HPDE6-E6E7 (cell line): Measurements from ENCODE around the gene DIAPH3.

ENCODE experiments used
- DNase-seq: peaks from one replicate; pipeline ENCODE4 v3.0.0; 2011; ENCODE audit warnings: missing footprints; ENCODE audit errors: extremely low spot score

DIAPH3 gene

GRCh38 chr13:60018536-60018935 lies 145.2 kb downstream of the DIAPH3 start:
- no peak for DNase-seq

DNA sequence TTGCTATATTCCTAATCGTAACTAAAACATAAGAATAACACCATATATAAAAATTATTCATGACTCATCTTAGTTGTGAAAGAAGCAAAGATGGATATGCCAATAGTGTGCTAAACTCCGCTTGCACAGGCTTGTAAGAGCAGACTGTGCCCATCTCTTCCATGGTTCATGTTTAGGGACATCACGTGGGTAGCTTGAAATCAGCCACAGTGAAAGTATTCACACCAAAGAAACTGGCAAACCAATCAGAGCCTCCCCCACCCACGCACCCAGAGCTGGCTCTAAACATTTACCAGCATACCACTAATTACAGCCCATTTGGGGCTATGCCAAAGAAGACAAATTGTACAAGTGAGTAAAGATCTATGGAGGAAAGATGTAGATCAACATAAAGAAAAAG lies 147.5 kb downstream of the DIAPH3 start:
- no peak for DNase-seq

DNA sequence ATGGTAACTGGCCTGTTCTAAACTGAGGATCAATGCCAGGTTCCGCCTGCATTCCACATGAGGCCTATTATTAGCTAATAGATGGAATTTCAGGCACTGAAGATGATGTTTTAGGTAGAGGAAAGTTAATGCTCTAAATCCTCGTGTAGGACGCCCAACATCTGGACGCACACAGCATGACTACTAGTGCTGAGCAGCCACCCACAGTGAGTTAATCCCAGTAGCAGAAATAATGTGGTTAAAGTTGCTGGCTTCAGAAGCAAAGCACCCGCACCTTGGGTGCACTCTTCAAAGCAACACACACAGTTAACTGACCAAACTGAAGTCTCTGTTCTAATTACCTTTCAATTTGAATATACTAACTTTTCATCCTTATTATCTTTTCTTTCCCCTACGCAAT lies 150.6 kb downstream of the DIAPH3 start:
- no peak for DNase-seq

DNA sequence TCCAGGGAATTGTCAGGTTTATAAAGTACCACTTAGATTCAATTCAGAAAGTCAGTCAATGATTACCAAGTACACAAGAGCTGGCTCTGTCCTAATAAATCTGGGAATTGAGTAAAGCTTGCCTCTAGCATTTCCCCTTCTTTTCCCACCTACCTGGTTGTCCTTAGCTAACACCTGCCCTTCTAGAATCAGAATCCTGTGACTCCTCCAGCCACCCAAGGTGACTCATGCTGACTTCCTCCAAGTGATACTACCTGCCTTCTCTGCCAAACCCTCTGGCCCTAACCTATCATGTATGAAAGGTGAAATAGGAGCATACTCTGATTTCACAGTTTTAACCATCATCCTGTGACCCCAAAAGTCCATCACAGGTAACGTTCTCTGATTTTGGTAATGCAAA lies 151.2 kb downstream of the DIAPH3 start:
- peak; percentile 34 for DNase-seq

DNA sequence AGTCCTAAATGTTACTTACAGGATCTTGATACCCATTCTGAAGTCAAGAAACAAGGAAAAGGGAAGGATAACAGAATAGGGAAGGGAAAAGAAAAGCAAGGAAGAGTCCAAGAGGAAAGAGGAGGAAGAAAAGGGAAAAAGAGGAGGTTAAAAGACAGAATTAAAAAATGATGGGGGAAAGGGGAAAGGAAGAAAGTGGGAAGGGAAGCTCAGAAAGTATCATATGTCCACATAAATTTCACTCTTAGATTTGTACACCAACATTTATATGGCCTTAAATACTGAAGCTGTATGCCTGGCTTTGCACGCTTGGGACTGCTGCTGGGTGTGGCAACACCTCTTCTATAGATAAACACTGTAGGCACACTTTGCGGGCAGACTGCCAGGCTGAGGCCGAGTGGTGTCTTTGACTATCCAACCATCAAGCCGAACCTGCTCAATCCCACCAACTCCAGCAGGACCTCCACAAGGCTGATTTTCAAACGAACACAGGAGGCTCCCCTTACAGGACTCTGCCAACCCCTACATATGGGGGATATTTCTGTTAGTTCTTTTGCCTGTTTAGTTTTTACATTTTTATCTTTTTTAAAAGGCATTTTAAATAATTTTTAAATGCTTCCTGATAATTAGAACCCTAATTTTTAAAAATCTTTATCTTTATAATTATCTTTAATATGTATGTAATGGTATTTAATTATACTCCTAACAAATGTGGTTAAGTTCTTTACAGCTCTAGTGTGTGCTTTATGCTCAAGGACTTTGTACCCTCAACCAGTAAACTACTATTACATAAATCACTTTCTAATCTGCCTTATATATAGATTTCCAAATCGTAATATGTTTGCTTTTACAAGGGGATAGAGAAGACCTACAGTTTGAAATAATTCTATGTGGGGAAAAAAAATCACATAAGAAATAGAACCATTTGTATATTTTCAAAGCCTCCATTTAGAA lies 154.2 kb downstream of the DIAPH3 start:
- DNase-seq: no peak

GRCh38 chr13:60001889-60002288 lies 161.8 kb downstream of the DIAPH3 start:
- DNase-seq: no peak

GRCh38 chr13:60000976-60001375 lies 162.8 kb downstream of the DIAPH3 start:
- DNase-seq: no peak

DNA sequence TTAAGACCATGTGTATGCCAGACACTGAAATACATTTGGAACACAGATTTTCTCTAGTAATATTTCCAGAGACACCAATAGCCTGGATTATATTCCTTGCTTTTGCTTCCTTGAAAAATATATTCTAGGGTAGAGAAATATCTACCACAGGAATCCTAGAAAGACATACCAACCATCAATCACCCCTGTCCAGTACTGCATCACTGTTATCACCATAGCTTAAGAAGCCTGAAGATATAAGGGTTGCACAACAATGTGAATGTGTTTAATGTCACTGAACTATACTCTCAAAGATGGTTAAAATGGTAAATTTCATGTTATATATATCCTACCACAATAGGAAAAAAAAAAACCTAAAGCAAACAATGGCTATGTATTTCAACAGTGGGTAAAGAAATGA lies 163.6 kb downstream of the DIAPH3 start:
- DNase-seq: no peak

- no peak for DNase-seq
Observed at GRCh38 chr13:59997976-59998375, 165.8 kb downstream of the DIAPH3 start.

GRCh38 chr13:59996461-59996980 lies 167.2 kb downstream of the DIAPH3 start:
- no peak for DNase-seq

GRCh38 chr13:59991395-59991794 lies 172.3 kb downstream of the DIAPH3 start:
- DNase-seq: no peak

- DNase-seq: no peak
Observed at GRCh38 chr13:59982631-59983382, 180.9 kb downstream of the DIAPH3 start.

GRCh38 chr13:59979589-59979988 lies 184.1 kb downstream of the DIAPH3 start:
- DNase-seq: no peak

GRCh38 chr13:59978862-59979261 lies 184.9 kb downstream of the DIAPH3 start:
- DNase-seq: no peak

DNA sequence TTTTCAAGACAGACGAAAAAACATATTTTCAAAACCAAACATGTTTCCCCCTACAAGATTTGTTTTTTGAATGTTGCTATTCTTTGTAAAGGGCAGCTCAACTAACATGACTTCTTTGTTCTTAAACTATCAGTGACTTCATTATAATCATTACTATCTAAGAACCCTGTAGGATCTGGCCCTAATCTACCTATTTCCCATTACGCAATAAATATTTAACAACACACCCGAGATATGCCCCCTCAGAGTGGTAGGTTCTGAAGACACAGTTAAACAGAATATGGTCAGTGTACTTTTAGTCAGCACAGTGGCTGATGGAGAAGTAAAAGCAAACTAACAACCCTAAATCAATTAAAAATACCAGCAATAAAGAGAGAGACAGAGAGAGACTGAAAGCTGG lies 186.9 kb downstream of the DIAPH3 start:
- DNase-seq: no peak

- DNase-seq: no peak
Observed at GRCh38 chr13:59975807-59976435, 187.8 kb downstream of the DIAPH3 start.

DNA sequence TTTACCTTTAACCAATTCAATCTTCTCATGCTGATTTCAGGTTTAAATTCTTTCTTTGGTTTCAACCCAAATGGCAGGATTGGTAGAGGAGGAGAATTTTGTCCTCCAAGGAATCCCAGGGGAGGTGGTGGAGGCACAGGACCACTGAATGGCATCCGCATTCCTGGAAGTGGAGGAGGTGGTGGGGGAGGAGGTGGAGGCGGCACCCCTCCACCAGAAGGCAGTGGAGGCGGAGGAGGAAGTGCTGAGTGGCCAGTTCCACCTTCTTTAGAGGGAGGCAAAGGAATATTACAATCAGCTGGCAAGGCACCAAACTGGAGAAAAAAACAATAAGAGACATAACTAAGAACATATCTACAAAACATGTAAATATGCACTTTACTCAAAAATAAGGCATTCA lies 192.9 kb downstream of the DIAPH3 start:
- no peak for DNase-seq

- no peak for DNase-seq
Observed at GRCh38 chr13:59963827-59964226, 199.9 kb downstream of the DIAPH3 start.

DNA sequence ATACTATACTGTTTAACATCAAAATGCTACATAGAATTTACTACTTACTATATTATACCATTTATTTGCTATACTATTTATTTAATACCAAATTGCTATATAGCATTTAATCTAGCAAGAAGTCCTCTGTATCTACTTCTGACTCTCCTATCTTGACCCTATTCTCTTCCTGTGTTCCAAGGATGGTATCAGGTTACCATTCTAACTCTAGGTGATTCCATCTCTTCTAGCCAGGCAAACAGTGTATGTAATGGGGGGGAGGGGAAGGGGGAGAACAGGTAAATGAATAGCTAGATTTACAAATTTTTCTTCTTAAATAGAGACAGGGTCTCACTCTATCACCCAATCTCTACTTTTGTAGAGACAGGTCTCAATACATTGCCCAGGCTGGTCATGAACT lies 200.3 kb downstream of the DIAPH3 start:
- DNase-seq: no peak

GRCh38 chr13:59962343-59962742 lies 201.4 kb downstream of the DIAPH3 start:
- DNase-seq: no peak

DNA sequence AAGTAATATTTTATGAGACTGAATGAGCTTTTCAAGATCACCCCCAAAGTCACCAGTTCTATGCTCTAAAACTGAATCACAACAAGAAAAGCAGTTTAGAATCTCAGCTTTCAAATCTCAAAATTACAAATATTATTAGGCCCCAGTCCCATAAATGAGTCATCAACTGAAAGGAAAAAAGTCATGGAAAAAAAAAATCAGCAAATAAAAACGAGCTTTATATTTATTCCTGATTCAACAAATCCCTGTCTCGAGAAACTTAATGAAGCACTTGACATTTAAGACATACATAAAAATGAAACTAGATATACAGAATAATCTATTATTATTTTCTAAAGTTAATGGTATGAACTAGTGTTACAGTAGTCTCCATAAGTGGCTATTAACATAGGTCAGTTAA lies 203.0 kb downstream of the DIAPH3 start:
- no peak for DNase-seq

- no peak for DNase-seq
Observed at GRCh38 chr13:59957438-59957837, 206.3 kb downstream of the DIAPH3 start.
